ENCODE data around the gene TMEM94. TPM values are rescaled to one million over a fixed set of nuclear protein-coding genes. Genes with fewer than 3 reads are reported as not detected.

Gene TMEM94
- total RNA-seq, 1 donor from 2014 or later = 56.6 TPM

- intact Hi-C loops (cut with DNase I) = no loop called here
- DNase-seq (ENCODE audit: low spot score) = no peak
These were observed 83.7 kb downstream of the TMEM94 start for GRCh38 chr17:75539967-75540729.

- no peak for DNase-seq (ENCODE audit: low spot score)
- intact Hi-C loops (cut with DNase I) = no loop called here
These were observed 84.6 kb downstream of the TMEM94 start for GRCh38 chr17:75540923-75541503.

- intact Hi-C loops (cut with DNase I) = no loop called here
These were observed 85.8 kb downstream of the TMEM94 start for GRCh38 chr17:75542229-75542628.

GRCh38 chr17:75542728-75543336 is 86.4 kb downstream of the TMEM94 start:
- no peak for DNase-seq (ENCODE audit: low spot score)
- intact Hi-C loops (cut with DNase I) = no loop called here

More at GRCh38 chr17:75542229-75542628, 85.8 kb downstream of the TMEM94 start:
- no peak for DNase-seq (ENCODE audit: low spot score)

- intact Hi-C loops (cut with DNase I) = no loop called here
- DNase-seq (ENCODE audit: low spot score) = no peak
These were observed 87.8 kb downstream of the TMEM94 start for GRCh38 chr17:75544250-75544649.

- DNase-seq (ENCODE audit: low spot score) = no peak
These were observed 89.7 kb downstream of the TMEM94 start for GRCh38 chr17:75546181-75546580.

GRCh38 chr17:75547091-75547490 is 90.7 kb downstream of the TMEM94 start:
- DNase-seq (ENCODE audit: low spot score) = no peak
- intact Hi-C loops (cut with DNase I) = no loop called here

More at GRCh38 chr17:75546181-75546580, 89.7 kb downstream of the TMEM94 start:
- intact Hi-C loops (cut with DNase I) = no loop called here

GRCh38 chr17:75548813-75549212 is 92.4 kb downstream of the TMEM94 start:
- intact Hi-C loops (cut with DNase I) = no loop called here
- DNase-seq (ENCODE audit: low spot score) = no peak

Small RNA genes lying within 50 kb of the gene (microRNA-seq; reads per million reads assigned to microRNA genes)
- gene MIR6785 = not detected

Other genes with a start within 250 kb of the TMEM94 start
- gene GGA3, start 195.0 kb upstream of the TMEM94 start, total RNA-seq = 24.2 TPM
- gene MRPS7, start 194.8 kb upstream of the TMEM94 start, total RNA-seq = 102 TPM
- 18.1 TPM for gene MIF4GD, start 185.4 kb upstream of the TMEM94 start, total RNA-seq
- 8.5 TPM for gene SLC25A19, start 167.2 kb upstream of the TMEM94 start, total RNA-seq
- gene GRB2, start 51.0 kb upstream of the TMEM94 start, total RNA-seq = 57.1 TPM
- gene CASKIN2, start 58.9 kb downstream of the TMEM94 start, total RNA-seq = 48.2 TPM
- 7.7 TPM for gene TSEN54, start 59.9 kb downstream of the TMEM94 start, total RNA-seq
- 4.7 TPM for gene LLGL2, start 69.1 kb downstream of the TMEM94 start, total RNA-seq
- 62.8 TPM for gene MYO15B, start 131.2 kb downstream of the TMEM94 start, total RNA-seq
- 1.7 TPM for gene SMIM5, start 176.8 kb downstream of the TMEM94 start, total RNA-seq
- gene RECQL5, start 210.5 kb downstream of the TMEM94 start, total RNA-seq = 11.3 TPM
- 47.2 TPM for gene SAP30BP, start 210.7 kb downstream of the TMEM94 start, total RNA-seq

All from cardiac septum (tissue), 1 donor.